Neuronal stem cell (in vitro differentiated cells): ENCODE measurements around the gene KCP.
"Not testable (repeated sequence)": the region's sequence is repeated elsewhere in the genome, so short reads cannot be mapped to it uniquely, and the experiment has no call there.

Experiments
- DNase-seq: peaks from one replicate; pipeline ENCODE4 v3.0.0-alpha.2; 2013; ENCODE audit warnings: low spot score
- H2AFZ ChIP-seq: one replicate; pipeline ENCODE4 v1.6.1; 2013; ENCODE audit warnings: mild to moderate bottlenecking, low read length, inconsistent platforms
- H2AK5ac ChIP-seq: 2 replicates; pipeline ENCODE4 v1.6.1; 2013; ENCODE audit warnings: low read depth, mild to moderate bottlenecking, inconsistent platforms, low read length, moderate library complexity, mixed read lengths
- H2BK120ac ChIP-seq: 2 replicates; pipeline ENCODE4 v1.6.1; 2013; ENCODE audit warnings: low read depth, mild to moderate bottlenecking, inconsistent platforms, low read length, moderate library complexity, mixed read lengths
- H2BK12ac ChIP-seq: one replicate; pipeline ENCODE4 v1.6.1; 2013; ENCODE audit warnings: low read length, inconsistent platforms
- H2BK15ac ChIP-seq: 2 replicates; pipeline ENCODE4 v1.6.1; 2013; ENCODE audit warnings: mild to moderate bottlenecking, low read length, inconsistent platforms, mixed read lengths
- H2BK5ac ChIP-seq: one replicate; pipeline ENCODE4 v1.6.1; 2013; ENCODE audit warnings: inconsistent platforms, mild to moderate bottlenecking, low read length, moderate library complexity
- H3K14ac ChIP-seq: one replicate; pipeline ENCODE4 v1.6.1; 2013; ENCODE audit warnings: low read length, inconsistent platforms
- H3K18ac ChIP-seq: 2 replicates; pipeline ENCODE4 v1.6.1; 2013; ENCODE audit warnings: low read length, inconsistent platforms
- H3K23ac ChIP-seq: 2 replicates; pipeline ENCODE4 v1.6.1; 2013; ENCODE audit warnings: low read depth, mild to moderate bottlenecking, mixed read lengths, low read length, inconsistent platforms; ENCODE audit not compliant: poor library complexity
- H3K27ac ChIP-seq: replicated peaks from 3 replicates; pipeline ENCODE4 v1.5.1; 2013; ENCODE audit warnings: low read length, inconsistent platforms
- H3K27me3 ChIP-seq, 3 experiments: 2 replicates each; pipeline ENCODE4 v1.6.1; 2013; ENCODE audit warnings: low read length in 3 of 3, mild to moderate bottlenecking in 2 of 3, inconsistent platforms in 1 of 3, low read depth in 1 of 3, mixed read lengths in 1 of 3, moderate library complexity in 1 of 3; ENCODE audit not compliant: control insufficient read depth in 3 of 3, insufficient read depth in 3 of 3
- H3K36me3 ChIP-seq, 2 donors: replicated peaks in 1 of 2; 2 replicates each; pipeline ENCODE4 v1.6.1; 2013; ENCODE audit warnings: low read length in 2 of 2; ENCODE audit not compliant: control insufficient read depth in 2 of 2, insufficient read depth in 2 of 2
- H3K4ac ChIP-seq: 2 replicates; pipeline ENCODE4 v1.6.1; 2013; ENCODE audit warnings: inconsistent platforms, mild to moderate bottlenecking, low read length, moderate library complexity
- H3K4me1 ChIP-seq, 2 donors: 1 replicate in 1 of 2; 2 replicates in 1 of 2; pipeline ENCODE4 v1.6.1; 2013; ENCODE audit warnings: low read length in 2 of 2, low read depth in 1 of 2; ENCODE audit not compliant: control insufficient read depth in 2 of 2, insufficient read depth in 1 of 2
- H3K4me2 ChIP-seq: one replicate; pipeline ENCODE4 v1.6.1; 2013; ENCODE audit warnings: mild to moderate bottlenecking, low read length, inconsistent platforms; ENCODE audit not compliant: insufficient read depth, poor library complexity, severe bottlenecking
- H3K4me3 ChIP-seq, 2 donors: 2 replicates each; pipeline ENCODE4 v1.5.1; 2013; ENCODE audit warnings: low read length in 2 of 2, mild to moderate bottlenecking in 2 of 2, inconsistent platforms in 1 of 2, moderate library complexity in 1 of 2
- H3K79me1 ChIP-seq: one replicate; pipeline ENCODE4 v1.6.1; 2013; ENCODE audit warnings: low read depth, mild to moderate bottlenecking, inconsistent platforms, low read length, moderate library complexity
- H3K9ac ChIP-seq: one replicate; pipeline ENCODE4 v1.6.1; 2013; ENCODE audit warnings: mild to moderate bottlenecking, low read depth, low read length, inconsistent platforms; ENCODE audit not compliant: poor library complexity
- H3K9me3 ChIP-seq, 2 donors: replicated peaks in 1 of 2; 2 replicates each; pipeline versions ENCODE3 to v1.6.1; 2013; ENCODE audit warnings: low read length in 2 of 2, mild to moderate bottlenecking in 2 of 2, inconsistent platforms in 1 of 2, low read depth in 1 of 2, mixed read lengths in 1 of 2, moderate library complexity in 1 of 2; ENCODE audit not compliant: control insufficient read depth in 2 of 2, insufficient read depth in 1 of 2
- H4K8ac ChIP-seq: one replicate; pipeline ENCODE4 v1.6.1; 2013; ENCODE audit warnings: low read depth, mild to moderate bottlenecking, inconsistent platforms, low read length, moderate library complexity
- H4K91ac ChIP-seq: one replicate; pipeline ENCODE4 v1.6.1; 2013; ENCODE audit warnings: low read length, low read depth, mild to moderate bottlenecking, inconsistent platforms; ENCODE audit not compliant: poor library complexity
- WGBS, 2 donors: extraction: QIAGEN DNeasy Blood & Tissue Kit; methylation state at CpG; one replicate each; pipeline ENCODE4 v1.1.7; 2013; ENCODE audit warnings: missing lambda C conversion rate in 2 of 2, mixed read lengths in 1 of 2; ENCODE audit not compliant: insufficient read length in 2 of 2, insufficient replicate concordance in 1 of 2; ENCODE audit errors: extremely low coverage in 2 of 2; 5-methylcytosine and 5-hydroxymethylcytosine counted together

KCP gene

GRCh38 chr7:128913870-128914565 is 3.5 kb upstream of the KCP start:
- WGBS, 2 donors, result no CpG with 5 or more reads among the region's 10 CpGs
- DNase-seq, result no peak
- Histone ChIP-seq H3K36me3 (no peaks in the 10 kb centered on the region), H4K8ac (peak overlapping the region; percentile 43), H3K27ac (no peak overlapping the region), H2BK12ac (no peak overlapping the region), H3K9ac (peak overlapping the region; percentile 50), H3K4me2 (no peak overlapping the region), H2BK120ac (peak overlapping the region; percentile 43), H3K4ac (peak overlapping the region; percentile 23), H2BK5ac (no peak overlapping the region), H4K91ac (no peak overlapping the region), H3K18ac (peak overlapping the region; percentile 71), H3K14ac (peak overlapping the region; percentile 17), H3K23ac (peak overlapping the region; percentile 85), H3K9me3 (no peaks in the 10 kb centered on the region), H3K4me1 (peaks cover 14 to 15% of the 10 kb centered on the region in 2 donors), H2AK5ac (peak overlapping the region; percentile 93), H3K27me3 (peaks cover 0 to 84% (median 52%) of the 10 kb centered on the region in 3 experiments), H3K79me1 (peaks cover 2% of the 10 kb centered on the region), H2BK15ac (no peak overlapping the region), H3K4me3 (peak overlapping the region in 1 of 2 donors; percentile 63), H2AFZ (no peak overlapping the region)

DNA sequence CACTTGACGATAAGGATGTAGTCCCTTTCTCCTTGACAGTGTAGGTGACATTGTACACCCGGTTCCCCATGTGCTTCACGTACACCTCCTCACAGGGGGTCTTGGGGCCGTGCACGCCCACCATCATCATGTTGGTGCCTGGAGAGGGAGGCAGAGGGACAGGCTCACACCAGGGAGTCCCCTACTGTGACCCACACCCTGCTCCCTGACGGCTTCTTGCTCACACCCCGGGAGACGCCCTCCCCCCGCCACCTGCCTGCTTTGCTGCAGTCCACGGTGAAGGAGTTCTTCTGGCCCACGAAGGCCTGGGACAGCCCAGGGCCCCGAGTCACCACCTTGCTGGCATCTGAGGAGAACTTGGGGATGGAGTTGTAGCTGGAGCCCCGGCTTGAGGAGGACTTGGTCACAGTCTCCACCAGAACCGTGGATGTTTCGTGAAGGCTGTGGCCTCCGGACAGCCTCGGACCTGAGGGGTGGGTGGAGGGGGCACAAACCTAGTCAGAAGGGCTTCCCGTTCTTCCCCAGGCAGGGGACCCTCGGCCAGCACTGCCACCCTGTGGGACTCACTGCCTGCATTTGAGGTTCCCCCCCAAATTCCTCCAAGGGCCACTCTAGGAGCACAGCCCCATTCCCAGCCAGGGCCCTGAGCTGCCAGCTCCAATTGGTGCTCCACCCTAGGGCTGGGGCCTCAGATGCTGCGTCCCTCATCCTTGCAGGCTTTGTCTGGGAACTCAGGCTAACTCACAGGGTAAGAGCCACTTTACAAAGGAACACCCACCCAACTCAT is 2.4 kb upstream of the KCP start:
- H3K23ac ChIP-seq, H3K79me1 ChIP-seq, DNase-seq, H2BK15ac ChIP-seq, H3K27ac ChIP-seq, H3K18ac ChIP-seq, H3K4me2 ChIP-seq, H2BK12ac ChIP-seq, H3K4me3 ChIP-seq, H2AK5ac ChIP-seq, H3K9ac ChIP-seq, H3K14ac ChIP-seq, H4K91ac ChIP-seq, H3K9me3 ChIP-seq, H2BK120ac ChIP-seq, H3K4ac ChIP-seq, H2BK5ac ChIP-seq, H3K36me3 ChIP-seq, H2AFZ ChIP-seq, H4K8ac ChIP-seq: not testable (repeated sequence)
- WGBS, 2 donors, result no CpG with 5 or more reads among the region's 20 CpGs
- Histone ChIP-seq H3K27me3 (peaks cover 0 to 86% (median 49%) of the 10 kb centered on the region in 3 experiments), H3K4me1 (peaks cover 16 to 18% of the 10 kb centered on the region in 2 donors)

DNA sequence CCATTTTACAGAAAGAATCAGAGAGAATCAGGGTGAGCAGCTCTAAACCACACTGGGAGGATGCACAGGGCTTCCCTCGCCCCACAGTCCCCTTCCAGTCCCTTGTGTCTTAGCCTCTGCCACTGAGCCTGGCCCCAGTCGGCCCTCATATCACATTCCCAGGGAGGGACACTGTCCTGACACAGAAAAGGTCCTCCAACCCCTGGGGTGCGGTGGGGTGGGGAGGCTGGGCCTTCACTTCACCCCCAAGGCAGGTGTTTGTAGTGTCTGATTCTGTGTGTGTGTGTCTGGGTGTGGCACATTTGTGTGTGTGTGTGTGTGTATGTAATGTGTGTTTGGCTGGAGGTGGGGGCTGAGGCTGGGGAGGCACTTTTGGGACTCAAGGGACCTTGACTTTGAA is 1.8 kb upstream of the KCP start:
- peaks cover 16 to 18% of the 10 kb centered on the region in 2 donors for H3K4me1 ChIP-seq
- no peak overlapping the region for H2BK5ac ChIP-seq
- H3K18ac ChIP-seq, result no peak overlapping the region
- no peak overlapping the region for H4K8ac ChIP-seq
- no peak for DNase-seq
- H3K79me1 ChIP-seq, result peaks cover 2% of the 10 kb centered on the region
- peaks cover 0 to 86% (median 49%) of the 10 kb centered on the region in 3 experiments for H3K27me3 ChIP-seq
- no peak overlapping the region for H3K23ac ChIP-seq
- no peak overlapping the region for H3K14ac ChIP-seq
- no peak overlapping the region for H3K4me2 ChIP-seq
- no CpG with 5 or more reads among the region's 3 CpGs for WGBS, 2 donors
- peak overlapping the region; percentile 23 for H2AK5ac ChIP-seq
- no peaks in the 10 kb centered on the region for H3K9me3 ChIP-seq
- H2BK120ac ChIP-seq, result no peak overlapping the region
- no peaks in the 10 kb centered on the region for H3K36me3 ChIP-seq
- no peak overlapping the region for H2BK15ac ChIP-seq
- H3K4ac ChIP-seq, result no peak overlapping the region
- H3K4me3 ChIP-seq, result no peak overlapping the region
- no peak overlapping the region for H2BK12ac ChIP-seq
- H4K91ac ChIP-seq, result no peak overlapping the region
- no peak overlapping the region for H2AFZ ChIP-seq
- H3K27ac ChIP-seq, result no peak overlapping the region
- no peak overlapping the region for H3K9ac ChIP-seq

GRCh38 chr7:128911423-128912031 is 1.0 kb upstream of the KCP start:
- H3K79me1 ChIP-seq, result peaks cover 2% of the 10 kb centered on the region
- H3K23ac ChIP-seq, result no peak overlapping the region
- H2AFZ ChIP-seq, result peak overlapping the region; percentile 78
- H3K36me3 ChIP-seq, result no peaks in the 10 kb centered on the region
- H3K9me3 ChIP-seq, result no peaks in the 10 kb centered on the region
- no peak overlapping the region for H2BK5ac ChIP-seq
- peaks cover 0 to 78% (median 42%) of the 10 kb centered on the region in 3 experiments for H3K27me3 ChIP-seq
- no peak overlapping the region for H3K4ac ChIP-seq
- H2BK15ac ChIP-seq, result no peak overlapping the region
- H3K4me1 ChIP-seq, result peaks cover 16 to 18% of the 10 kb centered on the region in 2 donors
- H4K8ac ChIP-seq, result no peak overlapping the region
- H3K4me2 ChIP-seq, result no peak overlapping the region
- H3K27ac ChIP-seq, result no peak overlapping the region
- H2BK120ac ChIP-seq, result no peak overlapping the region
- H3K18ac ChIP-seq, result peak overlapping the region; percentile 84
- no peak overlapping the region for H3K9ac ChIP-seq
- H3K14ac ChIP-seq, result no peak overlapping the region
- H3K4me3 ChIP-seq, result no peak overlapping the region
- no peak overlapping the region for H2AK5ac ChIP-seq
- DNase-seq, result no peak
- no peak overlapping the region for H4K91ac ChIP-seq
- H2BK12ac ChIP-seq, result no peak overlapping the region
- no CpG with 5 or more reads among the region's 8 CpGs for WGBS, 2 donors
